ENCODE results near the gene SETBP1.

Gene SETBP1

GRCh38 chr18:44870631-44871502 lies 190.2 kb downstream of the SETBP1 start:
- WGBS, 2 donors (ENCODE audit: extremely low coverage in 2 of 2, insufficient read length in 2 of 2, insufficient replicate concordance in 1 of 2) = no CpG with 5 or more reads among the region's 11 CpGs
- Histone ChIP-seq H3K4me1 (ENCODE audit: control insufficient read depth in 2 of 2, insufficient read depth in 1 of 2, low read depth in 1 of 2, low read length in 2 of 2) (peaks cover 2 to 11% of the 10 kb centered on the region in 2 donors), H3K9ac (ENCODE audit: low read depth, low read length, poor library complexity) (no peak overlapping the region), H3K14ac (ENCODE audit: low read length) (no peak overlapping the region), H4K8ac (ENCODE audit: low read depth, low read length) (no peak overlapping the region), H3K36me3 (replicated peaks in 1 of 2; ENCODE audit: control insufficient read depth in 2 of 2, insufficient read depth in 2 of 2, low read length in 2 of 2) (peaks cover 0 to 14% of the 10 kb centered on the region in 2 donors), H4K91ac (ENCODE audit: low read depth, low read length, poor library complexity) (no peak overlapping the region), H3K27ac (replicated peaks; ENCODE audit: low read length) (no peak overlapping the region), H3K9me3 (replicated peaks in 1 of 2; ENCODE audit: control insufficient read depth in 2 of 2, insufficient read depth in 1 of 2, low read depth in 1 of 2, low read length in 2 of 2) (no peaks in the 10 kb centered on the region), H3K18ac (ENCODE audit: low read length) (no peak overlapping the region), H2AFZ (ENCODE audit: low read length) (no peak overlapping the region), H3K79me1 (ENCODE audit: low read depth, low read length) (no peaks in the 10 kb centered on the region), H2AK5ac (ENCODE audit: low read depth, low read length) (no peak overlapping the region), H2BK12ac (ENCODE audit: low read length) (no peak overlapping the region), H3K4me3 (ENCODE audit: low read length in 2 of 2) (no peak overlapping the region), H3K4me2 (ENCODE audit: insufficient read depth, low read length, poor library complexity, severe bottlenecking) (no peak overlapping the region), H3K4ac (ENCODE audit: low read length) (no peak overlapping the region), H3K23ac (ENCODE audit: low read depth, low read length, poor library complexity) (no peak overlapping the region), H2BK5ac (ENCODE audit: low read length) (no peak overlapping the region), H3K27me3 (ENCODE audit: control insufficient read depth in 3 of 3, insufficient read depth in 3 of 3, low read depth in 1 of 3, low read length in 3 of 3) (peaks cover 0 to 2% (median 0%) of the 10 kb centered on the region in 3 experiments), H2BK15ac (ENCODE audit: low read length) (no peak overlapping the region), H2BK120ac (ENCODE audit: low read depth, low read length) (no peak overlapping the region)
- no peak for DNase-seq (ENCODE audit: low spot score)

GRCh38 chr18:44871771-44872170 lies 191.1 kb downstream of the SETBP1 start:
- Histone ChIP-seq H3K9me3 (replicated peaks in 1 of 2; ENCODE audit: control insufficient read depth in 2 of 2, insufficient read depth in 1 of 2, low read depth in 1 of 2, low read length in 2 of 2) (no peaks in the 10 kb centered on the region), H2BK5ac (ENCODE audit: low read length) (no peak overlapping the region), H3K14ac (ENCODE audit: low read length) (no peak overlapping the region), H2AK5ac (ENCODE audit: low read depth, low read length) (no peak overlapping the region), H2BK12ac (ENCODE audit: low read length) (no peak overlapping the region), H3K9ac (ENCODE audit: low read depth, low read length, poor library complexity) (no peak overlapping the region), H3K4me3 (ENCODE audit: low read length in 2 of 2) (no peak overlapping the region), H3K4me2 (ENCODE audit: insufficient read depth, low read length, poor library complexity, severe bottlenecking) (no peak overlapping the region), H4K8ac (ENCODE audit: low read depth, low read length) (no peak overlapping the region), H3K4ac (ENCODE audit: low read length) (no peak overlapping the region), H3K4me1 (ENCODE audit: control insufficient read depth in 2 of 2, insufficient read depth in 1 of 2, low read depth in 1 of 2, low read length in 2 of 2) (peaks cover 2 to 11% of the 10 kb centered on the region in 2 donors), H3K27ac (replicated peaks; ENCODE audit: low read length) (no peak overlapping the region), H2AFZ (ENCODE audit: low read length) (no peak overlapping the region), H4K91ac (ENCODE audit: low read depth, low read length, poor library complexity) (no peak overlapping the region), H3K79me1 (ENCODE audit: low read depth, low read length) (no peaks in the 10 kb centered on the region), H3K36me3 (replicated peaks in 1 of 2; ENCODE audit: control insufficient read depth in 2 of 2, insufficient read depth in 2 of 2, low read length in 2 of 2) (peaks cover 0 to 14% of the 10 kb centered on the region in 2 donors), H3K18ac (ENCODE audit: low read length) (no peak overlapping the region), H3K23ac (ENCODE audit: low read depth, low read length, poor library complexity) (no peak overlapping the region), H3K27me3 (ENCODE audit: control insufficient read depth in 3 of 3, insufficient read depth in 3 of 3, low read depth in 1 of 3, low read length in 3 of 3) (peaks cover 0 to 2% (median 0%) of the 10 kb centered on the region in 3 experiments), H2BK120ac (ENCODE audit: low read depth, low read length) (no peak overlapping the region), H2BK15ac (ENCODE audit: low read length) (no peak overlapping the region)
- DNase-seq (ENCODE audit: low spot score) = no peak
- no CpG with 5 or more reads among the region's 3 CpGs for WGBS, 2 donors (ENCODE audit: extremely low coverage in 2 of 2, insufficient read length in 2 of 2, insufficient replicate concordance in 1 of 2)

GRCh38 chr18:44876024-44876423 lies 195.3 kb downstream of the SETBP1 start:
- Histone ChIP-seq H3K9me3 (replicated peaks in 1 of 2; ENCODE audit: control insufficient read depth in 2 of 2, insufficient read depth in 1 of 2, low read depth in 1 of 2, low read length in 2 of 2) (no peaks in the 10 kb centered on the region), H4K91ac (ENCODE audit: low read depth, low read length, poor library complexity) (no peak overlapping the region), H3K27me3 (ENCODE audit: control insufficient read depth in 3 of 3, insufficient read depth in 3 of 3, low read depth in 1 of 3, low read length in 3 of 3) (peaks cover 0 to 2% (median 0%) of the 10 kb centered on the region in 3 experiments), H3K4ac (ENCODE audit: low read length) (no peak overlapping the region), H2AFZ (ENCODE audit: low read length) (no peak overlapping the region), H2BK12ac (ENCODE audit: low read length) (no peak overlapping the region), H3K4me2 (ENCODE audit: insufficient read depth, low read length, poor library complexity, severe bottlenecking) (no peak overlapping the region), H3K27ac (replicated peaks; ENCODE audit: low read length) (no peak overlapping the region), H3K9ac (ENCODE audit: low read depth, low read length, poor library complexity) (no peak overlapping the region), H3K4me3 (ENCODE audit: low read length in 2 of 2) (no peak overlapping the region), H2BK5ac (ENCODE audit: low read length) (no peak overlapping the region), H3K36me3 (replicated peaks in 1 of 2; ENCODE audit: control insufficient read depth in 2 of 2, insufficient read depth in 2 of 2, low read length in 2 of 2) (peaks cover 0 to 3% of the 10 kb centered on the region in 2 donors), H3K14ac (ENCODE audit: low read length) (no peak overlapping the region), H3K23ac (ENCODE audit: low read depth, low read length, poor library complexity) (no peak overlapping the region), H2BK15ac (ENCODE audit: low read length) (no peak overlapping the region), H3K79me1 (ENCODE audit: low read depth, low read length) (no peaks in the 10 kb centered on the region), H2AK5ac (ENCODE audit: low read depth, low read length) (no peak overlapping the region), H2BK120ac (ENCODE audit: low read depth, low read length) (no peak overlapping the region), H4K8ac (ENCODE audit: low read depth, low read length) (no peak overlapping the region), H3K18ac (ENCODE audit: low read length) (no peak overlapping the region), H3K4me1 (ENCODE audit: control insufficient read depth in 2 of 2, insufficient read depth in 1 of 2, low read depth in 1 of 2, low read length in 2 of 2) (peaks cover 0 to 5% of the 10 kb centered on the region in 2 donors)
- WGBS, 2 donors (ENCODE audit: extremely low coverage in 2 of 2, insufficient read length in 2 of 2, insufficient replicate concordance in 1 of 2) = no CpG with 5 or more reads among the region's 1 CpG
- DNase-seq (ENCODE audit: low spot score) = no peak

- Histone ChIP-seq H4K91ac (ENCODE audit: low read depth, low read length, poor library complexity) (no peak overlapping the region), H3K79me1 (ENCODE audit: low read depth, low read length) (no peaks in the 10 kb centered on the region), H2AK5ac (ENCODE audit: low read depth, low read length) (no peak overlapping the region), H2BK15ac (ENCODE audit: low read length) (no peak overlapping the region), H3K14ac (ENCODE audit: low read length) (no peak overlapping the region), H2BK5ac (ENCODE audit: low read length) (no peak overlapping the region), H2BK120ac (ENCODE audit: low read depth, low read length) (no peak overlapping the region), H3K4me1 (ENCODE audit: control insufficient read depth in 2 of 2, insufficient read depth in 1 of 2, low read depth in 1 of 2, low read length in 2 of 2) (peaks cover 0 to 4% of the 10 kb centered on the region in 2 donors), H3K18ac (ENCODE audit: low read length) (no peak overlapping the region), H3K27ac (replicated peaks; ENCODE audit: low read length) (no peak overlapping the region), H3K23ac (ENCODE audit: low read depth, low read length, poor library complexity) (no peak overlapping the region), H3K27me3 (ENCODE audit: control insufficient read depth in 3 of 3, insufficient read depth in 3 of 3, low read depth in 1 of 3, low read length in 3 of 3) (peaks cover 0 to 2% (median 0%) of the 10 kb centered on the region in 3 experiments), H2BK12ac (ENCODE audit: low read length) (no peak overlapping the region), H3K4me2 (ENCODE audit: insufficient read depth, low read length, poor library complexity, severe bottlenecking) (no peak overlapping the region), H3K9ac (ENCODE audit: low read depth, low read length, poor library complexity) (no peak overlapping the region), H3K9me3 (replicated peaks in 1 of 2; ENCODE audit: control insufficient read depth in 2 of 2, insufficient read depth in 1 of 2, low read depth in 1 of 2, low read length in 2 of 2) (no peaks in the 10 kb centered on the region), H3K4ac (ENCODE audit: low read length) (no peak overlapping the region), H2AFZ (ENCODE audit: low read length) (no peak overlapping the region), H4K8ac (ENCODE audit: low read depth, low read length) (no peak overlapping the region), H3K4me3 (ENCODE audit: low read length in 2 of 2) (no peak overlapping the region), H3K36me3 (replicated peaks in 1 of 2; ENCODE audit: control insufficient read depth in 2 of 2, insufficient read depth in 2 of 2, low read length in 2 of 2) (peaks cover 0 to 3% of the 10 kb centered on the region in 2 donors)
- no peak for DNase-seq (ENCODE audit: low spot score)
- WGBS, 2 donors (ENCODE audit: extremely low coverage in 2 of 2, insufficient read length in 2 of 2, insufficient replicate concordance in 1 of 2) = no CpG with 5 or more reads among the region's 3 CpGs
These were observed 196.1 kb downstream of the SETBP1 start for GRCh38 chr18:44876755-44877154.

Data from neuronal stem cell (in vitro differentiated cells).